Right lobe of liver (tissue), 6 donors: Measurements from ENCODE around the gene SYNGR3. TPM values are rescaled to one million over a fixed set of nuclear protein-coding genes. Genes with fewer than 3 reads are reported as not detected.

Experiments
- ATAC-seq, 4 donors: fragments of 200-7000 bp; cut with Tn5 transposase; one replicate each; pipeline ENCODE4 v1.9.1; 2020; ENCODE audit warnings: mild to moderate bottlenecking in 4 of 4, moderate library complexity in 4 of 4
- DNase-seq, 3 donors: peaks; one replicate each; pipeline ENCODE4 v3.0.0-alpha.2; 2020
- H3K27ac ChIP-seq, 3 donors: fragments of 200-600 bp; one replicate each; pipeline ENCODE4 v1.8.0; 2022
- H3K27me3 ChIP-seq, 2 donors: fragments of 200-600 bp; one replicate each; pipeline ENCODE4 v1.8.0; 2022
- H3K36me3 ChIP-seq, 4 donors: fragments of 200-600 bp; sonication (generic) in 1 of 4; one replicate each; pipeline versions ENCODE4 v1.5.1 to v1.8.0; 2017 to 2022; ENCODE audit warnings: control low read depth in 1 of 4
- H3K4me1 ChIP-seq, 4 donors: fragments of 200-600 bp; sonication (generic) in 1 of 4; one replicate each; pipeline versions ENCODE4 v1.5.1 to v1.8.0; 2017 to 2022; ENCODE audit warnings: control low read depth in 1 of 4
- H3K4me3 ChIP-seq, 3 donors: fragments of 200-600 bp; one replicate each; pipeline ENCODE4 v1.8.0; 2022
- H3K9me3 ChIP-seq, 4 donors: fragments of 200-600 bp; sonication (generic) in 1 of 4; one replicate each; pipeline versions ENCODE4 v1.5.1 to v1.8.0; 2017 to 2022; ENCODE audit warnings: control low read depth in 1 of 4
- POLR2A ChIP-seq: fragments of 450-650 bp; IDR thresholded peaks from one replicate; pipeline ENCODE4 v1.6.1; 2017; ENCODE audit warnings: antibody characterized with exemption, mild to moderate bottlenecking
- WGBS: methylation state at CpG from one replicate; pipeline ENCODE4 v1.1.6; 2018; ENCODE audit warnings: low coverage, low lambda C conversion rate; ENCODE audit not compliant: insufficient coverage; ENCODE audit errors: missing lambda C conversion rate; 5-methylcytosine and 5-hydroxymethylcytosine counted together
- intact Hi-C, 2 donors: fragments of 100-400 bp; cut with DNase I; formaldehyde crosslinking; loops; one replicate each; pipeline versions ENCODE4 v1.11.2 to v1.14.1; 2022
- total RNA-seq, 6 experiments: library from RNA; depleted of rRNA in 2 of 6; stranded (reverse); fragments of >200 nt in 2 of 6; fragmentation: NEBNext Ultra II Directional in 3 of 6; extraction: Animal tissue kit (Norgen Biotek cat#: 25700) in 3 of 6; gene quantifications; one replicate each; pipeline versions ENCODE4 v1.1.0 to v1.2.4, GENCODE V29; 2016 to 2023
- TF ChIP-seq, protein P1 (sequence below), 4 donors: fragments of 200-600 bp in 3 of 4; fragments of 450-650 bp in 1 of 4; IDR thresholded peaks; one replicate each; pipeline versions ENCODE4 v1.5.1 to v1.8.0; 2016 to 2022; ENCODE audit warnings: antibody characterized with exemption in 4 of 4, mild to moderate bottlenecking in 2 of 4
- donor health status: DM: no; HTN: yes; CAD: no.
- donor health status: DM: no; HTN: no; CAD: no.
- donor health status: DM: no; HTN: no; CAD: no.
- donor health status: DM: no; HTN: yes; CAD: no.
- donor health status: DM: no; HTN: yes; CAD: no.

Gene SYNGR3
- total RNA-seq, 6 experiments from 2014 or later, result 0.22 TPM; not detected in 5

DNA sequence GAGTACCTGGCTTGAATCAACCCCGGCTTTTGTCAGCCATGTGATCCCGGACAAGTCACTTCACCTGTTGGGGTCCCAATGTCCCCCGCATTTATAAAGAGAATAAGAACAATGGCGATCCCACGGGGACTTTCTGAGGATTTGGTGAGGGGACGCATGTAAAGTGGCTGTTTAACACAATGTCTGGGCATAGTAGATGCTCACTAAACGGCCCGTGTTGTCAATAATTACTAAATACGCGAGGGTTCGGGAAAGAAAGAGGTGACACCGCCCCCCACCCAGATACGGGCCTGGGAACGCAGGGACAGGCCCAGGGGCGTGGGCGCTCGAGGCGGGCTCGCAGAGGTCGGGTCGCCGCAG, 1.8 kb downstream of the SYNGR3 start:
- no peak for DNase-seq
- Histone ChIP-seq H3K9me3 (no peaks in the 10 kb centered on the region), H3K27ac (no peak overlapping the region), H3K27me3 (peaks cover 0 to 7% of the 10 kb centered on the region in 2 donors), H3K4me3 (peak overlapping the region; percentile 18 to 42 (median 18)), H3K36me3 (no peaks in the 10 kb centered on the region), H3K4me1 (peaks cover 0 to 18% (median 3%) of the 10 kb centered on the region in 4 donors)
- no peak for TF ChIP-seq POLR2A
- intact Hi-C loops, result no loop called here
- 20% methylated on average over 11 of the region's 22 CpGs for WGBS
- no peak for ATAC-seq

DNA sequence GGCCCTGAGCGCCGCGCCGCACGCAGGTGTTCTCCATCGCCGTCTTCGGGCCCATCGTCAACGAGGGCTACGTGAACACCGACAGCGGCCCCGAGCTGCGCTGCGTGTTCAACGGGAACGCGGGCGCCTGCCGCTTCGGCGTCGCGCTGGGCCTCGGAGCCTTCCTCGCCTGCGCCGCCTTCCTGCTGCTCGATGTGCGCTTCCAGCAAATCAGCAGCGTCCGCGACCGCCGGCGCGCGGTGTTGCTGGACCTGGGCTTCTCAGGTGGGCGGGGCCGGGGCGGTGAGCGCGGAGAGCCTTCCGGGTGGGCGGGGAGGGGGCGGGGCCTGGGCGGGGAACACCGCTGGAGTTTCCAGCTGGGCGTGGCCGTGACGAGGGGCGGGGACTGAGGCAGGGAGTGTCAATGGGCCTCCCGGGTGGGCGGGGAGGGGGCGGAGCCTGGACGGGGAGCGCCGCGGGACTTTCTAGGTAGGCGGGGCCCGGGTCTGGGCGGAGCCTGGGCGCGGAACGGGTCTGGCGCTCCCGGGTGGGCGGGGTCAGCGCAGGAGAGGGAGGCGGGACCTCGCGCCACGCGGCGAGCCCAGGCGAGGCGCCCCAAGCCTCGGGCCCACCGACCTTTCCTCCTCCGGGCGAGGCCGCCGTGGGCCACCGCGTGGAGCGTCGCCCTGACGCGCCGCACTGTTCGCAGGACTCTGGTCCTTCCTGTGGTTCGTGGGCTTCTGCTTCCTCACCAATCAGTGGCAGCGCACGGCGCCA, 2.4 kb downstream of the SYNGR3 start:
- DNase-seq, result peak; percentile 91 to 97 (median 97)
- ATAC-seq, result peak; percentile 77 to 89 (median 83)
- Histone ChIP-seq H3K4me3 (peak overlapping the region; percentile 18 to 42 (median 18)), H3K36me3 (peaks cover 0 to under 1% (median 0%) of the 10 kb centered on the region in 4 donors), H3K9me3 (no peaks in the 10 kb centered on the region), H3K4me1 (peaks cover 0 to 18% (median 3%) of the 10 kb centered on the region in 4 donors), H3K27ac (no peak overlapping the region), H3K27me3 (peaks cover 0 to 7% of the 10 kb centered on the region in 2 donors)
- TF ChIP-seq POLR2A, result peak; percentile 20
- TF ChIP-seq, protein P1, sequence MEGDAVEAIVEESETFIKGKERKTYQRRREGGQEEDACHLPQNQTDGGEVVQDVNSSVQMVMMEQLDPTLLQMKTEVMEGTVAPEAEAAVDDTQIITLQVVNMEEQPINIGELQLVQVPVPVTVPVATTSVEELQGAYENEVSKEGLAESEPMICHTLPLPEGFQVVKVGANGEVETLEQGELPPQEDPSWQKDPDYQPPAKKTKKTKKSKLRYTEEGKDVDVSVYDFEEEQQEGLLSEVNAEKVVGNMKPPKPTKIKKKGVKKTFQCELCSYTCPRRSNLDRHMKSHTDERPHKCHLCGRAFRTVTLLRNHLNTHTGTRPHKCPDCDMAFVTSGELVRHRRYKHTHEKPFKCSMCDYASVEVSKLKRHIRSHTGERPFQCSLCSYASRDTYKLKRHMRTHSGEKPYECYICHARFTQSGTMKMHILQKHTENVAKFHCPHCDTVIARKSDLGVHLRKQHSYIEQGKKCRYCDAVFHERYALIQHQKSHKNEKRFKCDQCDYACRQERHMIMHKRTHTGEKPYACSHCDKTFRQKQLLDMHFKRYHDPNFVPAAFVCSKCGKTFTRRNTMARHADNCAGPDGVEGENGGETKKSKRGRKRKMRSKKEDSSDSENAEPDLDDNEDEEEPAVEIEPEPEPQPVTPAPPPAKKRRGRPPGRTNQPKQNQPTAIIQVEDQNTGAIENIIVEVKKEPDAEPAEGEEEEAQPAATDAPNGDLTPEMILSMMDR (IDR thresholded peaks at IDR 0.05), result no peak
- 51% methylated on average over 10 of the region's 96 CpGs for WGBS
- intact Hi-C loops, result no loop called here

DNA sequence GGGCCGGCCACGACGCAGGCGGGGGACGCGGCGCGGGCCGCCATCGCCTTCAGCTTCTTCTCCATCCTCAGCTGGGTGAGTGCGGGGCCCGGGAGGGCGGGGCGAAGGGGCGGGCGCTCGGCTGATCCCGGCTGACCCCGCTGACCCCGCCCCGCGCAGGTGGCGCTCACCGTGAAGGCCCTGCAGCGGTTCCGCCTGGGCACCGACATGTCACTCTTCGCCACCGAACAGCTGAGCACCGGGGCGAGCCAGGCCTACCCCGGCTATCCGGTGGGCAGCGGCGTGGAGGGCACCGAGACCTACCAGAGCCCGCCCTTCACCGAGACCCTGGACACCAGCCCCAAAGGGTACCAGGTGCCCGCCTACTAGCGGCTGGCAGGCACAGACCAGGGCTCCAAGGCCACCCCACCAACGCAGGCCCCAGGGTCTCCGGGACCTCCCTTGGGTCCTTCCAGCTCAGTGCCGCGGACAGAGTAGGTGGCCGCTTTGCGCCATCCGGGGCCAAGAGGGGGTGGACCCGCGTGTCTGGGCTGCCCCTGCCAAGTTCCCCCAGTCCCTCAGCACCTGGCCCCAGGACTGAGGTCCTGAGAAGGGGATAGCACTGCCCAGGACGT, 3.0 kb downstream of the SYNGR3 start:
- ATAC-seq, result no peak

DNA sequence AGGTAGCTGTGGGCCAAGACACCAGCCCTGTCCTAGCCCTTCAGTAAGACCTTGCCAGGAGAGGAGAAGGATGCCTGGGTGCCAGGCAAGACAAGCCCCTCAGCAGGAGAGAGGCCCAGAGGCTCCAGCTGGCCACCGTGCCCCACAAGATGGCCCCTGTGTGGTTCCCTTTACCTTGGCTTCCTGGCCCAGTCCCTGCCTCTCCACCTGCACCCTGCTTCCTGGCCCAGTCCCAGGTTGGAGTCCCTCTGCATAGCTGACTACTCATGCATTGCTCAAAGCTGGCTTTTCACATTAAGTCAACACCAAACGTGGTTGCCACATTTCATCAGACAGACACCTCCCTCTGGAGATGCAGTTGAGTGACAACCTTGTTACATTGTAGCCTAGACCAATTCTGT, 4.0 kb downstream of the SYNGR3 start:
- H3K9me3 ChIP-seq, result no peaks in the 10 kb centered on the region
- no peak overlapping the region for H3K27ac ChIP-seq
- DNase-seq (peak; percentile 80 to 82 (median 81)), ATAC-seq (peak; percentile 29 to 64 (median 55))
- no peak overlapping the region for H3K4me3 ChIP-seq
- intact Hi-C loops, result no loop called here
- H3K36me3 ChIP-seq, result peaks cover 0 to 14% (median 3%) of the 10 kb centered on the region in 4 donors
- 8% methylated on average over 1 of the region's 2 CpGs for WGBS
- H3K4me1 ChIP-seq, result peaks cover 0 to 18% (median 3%) of the 10 kb centered on the region in 4 donors
- H3K27me3 ChIP-seq, result peaks cover 0 to 7% of the 10 kb centered on the region in 2 donors
- TF ChIP-seq, protein P1 (IDR thresholded peaks at IDR 0.05), result no peak
- no peak for TF ChIP-seq POLR2A

More for the DNA sequence above, 3.0 kb downstream of the SYNGR3 start:
- Histone ChIP-seq H3K4me3 (no peak overlapping the region), H3K4me1 (peaks cover 0 to 18% (median 3%) of the 10 kb centered on the region in 4 donors), H3K9me3 (no peaks in the 10 kb centered on the region), H3K27ac (no peak overlapping the region), H3K27me3 (peaks cover 0 to 7% of the 10 kb centered on the region in 2 donors), H3K36me3 (peaks cover 0 to 5% (median 0%) of the 10 kb centered on the region in 4 donors)
- TF ChIP-seq, protein P1 (IDR thresholded peaks at IDR 0.05), result no peak
- no peak for TF ChIP-seq POLR2A
- 93% methylated on average over 3 of the region's 50 CpGs for WGBS
- intact Hi-C loops, result no loop called here
- DNase-seq, result peak in 1 of 3 donors; percentile 53
